ENCODE measurements around the gene ADAMTS2.

ADAMTS2 gene

DNA sequence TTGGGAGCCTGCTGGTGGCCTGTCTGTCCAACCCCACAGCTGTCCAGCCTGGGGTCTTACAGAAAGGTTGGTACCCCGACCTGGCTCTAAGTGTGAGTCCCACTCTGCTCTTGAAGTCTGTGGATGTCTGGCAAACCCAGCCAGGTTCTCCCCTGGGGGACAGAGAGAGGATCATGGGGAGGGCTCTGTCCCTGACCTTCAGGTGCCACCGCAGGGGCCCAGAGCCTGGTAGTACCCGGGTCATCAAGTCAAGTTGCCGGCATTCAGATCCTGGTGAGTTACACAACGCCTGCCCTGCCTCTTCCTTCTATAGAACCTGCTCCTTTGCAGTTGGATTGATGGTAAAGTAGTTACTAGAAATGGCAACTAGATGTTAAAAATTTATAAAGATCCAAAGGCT, 66.7 kb downstream of the ADAMTS2 start:
- no peaks in the 10 kb centered on the region for H3K9me2 ChIP-seq (replicated peaks; ENCODE audit: insufficient read depth, low read length)
- H3K27ac ChIP-seq (ENCODE audit: low read depth, low read length), result no peak overlapping the region
- H3F3A ChIP-seq (ENCODE audit: insufficient read depth), result no peaks in the 10 kb centered on the region
- H3K4me2 ChIP-seq (ENCODE audit: low read depth, low read length, poor library complexity, severe bottlenecking), result no peak overlapping the region
- TF ChIP-seq, protein P1, sequence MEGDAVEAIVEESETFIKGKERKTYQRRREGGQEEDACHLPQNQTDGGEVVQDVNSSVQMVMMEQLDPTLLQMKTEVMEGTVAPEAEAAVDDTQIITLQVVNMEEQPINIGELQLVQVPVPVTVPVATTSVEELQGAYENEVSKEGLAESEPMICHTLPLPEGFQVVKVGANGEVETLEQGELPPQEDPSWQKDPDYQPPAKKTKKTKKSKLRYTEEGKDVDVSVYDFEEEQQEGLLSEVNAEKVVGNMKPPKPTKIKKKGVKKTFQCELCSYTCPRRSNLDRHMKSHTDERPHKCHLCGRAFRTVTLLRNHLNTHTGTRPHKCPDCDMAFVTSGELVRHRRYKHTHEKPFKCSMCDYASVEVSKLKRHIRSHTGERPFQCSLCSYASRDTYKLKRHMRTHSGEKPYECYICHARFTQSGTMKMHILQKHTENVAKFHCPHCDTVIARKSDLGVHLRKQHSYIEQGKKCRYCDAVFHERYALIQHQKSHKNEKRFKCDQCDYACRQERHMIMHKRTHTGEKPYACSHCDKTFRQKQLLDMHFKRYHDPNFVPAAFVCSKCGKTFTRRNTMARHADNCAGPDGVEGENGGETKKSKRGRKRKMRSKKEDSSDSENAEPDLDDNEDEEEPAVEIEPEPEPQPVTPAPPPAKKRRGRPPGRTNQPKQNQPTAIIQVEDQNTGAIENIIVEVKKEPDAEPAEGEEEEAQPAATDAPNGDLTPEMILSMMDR (IDR thresholded peaks at IDR 0.05; ENCODE audit: insufficient read depth, low read length, poor library complexity, severe bottlenecking), result no peak
- no peak for TF ChIP-seq EZH2phosphoT487 (conservative IDR thresholded peaks at IDR 0.05; ENCODE audit: low read length)
- H4K20me1 ChIP-seq (ENCODE audit: low read depth, low read length), result no peaks in the 10 kb centered on the region
- no peaks in the 10 kb centered on the region for H3K9me3 ChIP-seq (ENCODE audit: insufficient read depth, low read length)
- no peak overlapping the region for H2AFZ ChIP-seq (ENCODE audit: low read depth, low read length, severe bottlenecking)
- H3K27me3 ChIP-seq (ENCODE audit: low read length), result no peaks in the 10 kb centered on the region
- H3K9ac ChIP-seq (ENCODE audit: low read length), result no peak overlapping the region
- H3K36me3 ChIP-seq (ENCODE audit: low read length), result no peaks in the 10 kb centered on the region
- H3K79me2 ChIP-seq (ENCODE audit: insufficient read depth, low read length), result no peaks in the 10 kb centered on the region
- no peak overlapping the region for H3K4me3 ChIP-seq (ENCODE audit: insufficient read depth, low read length, poor library complexity, severe bottlenecking)

DNA sequence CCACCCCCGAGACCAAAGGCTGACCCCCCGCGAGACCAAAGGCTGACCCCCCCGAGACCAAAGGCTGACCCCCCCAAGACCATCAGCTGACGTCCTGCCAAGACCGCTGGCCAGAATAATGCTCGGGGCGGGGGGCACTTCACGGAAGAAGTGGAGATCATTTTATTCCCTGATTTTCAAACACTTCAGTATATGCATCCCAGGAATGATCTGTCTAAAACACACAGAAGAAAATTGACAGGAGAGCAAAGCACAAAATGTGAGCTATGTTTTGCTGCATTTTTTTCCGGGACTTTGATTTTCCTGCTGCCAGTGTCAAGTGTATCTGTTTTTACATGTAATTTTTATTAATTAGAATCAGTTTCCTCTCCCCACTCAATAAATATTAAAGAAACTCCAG, 67.1 kb downstream of the ADAMTS2 start:
- no peaks in the 10 kb centered on the region for H3K9me3 ChIP-seq (ENCODE audit: insufficient read depth, low read length)
- no peak for TF ChIP-seq EZH2phosphoT487 (conservative IDR thresholded peaks at IDR 0.05; ENCODE audit: low read length)
- TF ChIP-seq, protein P1 (IDR thresholded peaks at IDR 0.05; ENCODE audit: insufficient read depth, low read length, poor library complexity, severe bottlenecking), result no peak
- H3K27ac ChIP-seq (ENCODE audit: low read depth, low read length), result no peak overlapping the region
- H3K27me3 ChIP-seq (ENCODE audit: low read length), result no peaks in the 10 kb centered on the region
- no peaks in the 10 kb centered on the region for H4K20me1 ChIP-seq (ENCODE audit: low read depth, low read length)
- H3K79me2 ChIP-seq (ENCODE audit: insufficient read depth, low read length), result no peaks in the 10 kb centered on the region
- H3K4me3 ChIP-seq (ENCODE audit: insufficient read depth, low read length, poor library complexity, severe bottlenecking), result no peak overlapping the region
- no peak overlapping the region for H2AFZ ChIP-seq (ENCODE audit: low read depth, low read length, severe bottlenecking)
- H3K9me2 ChIP-seq (replicated peaks; ENCODE audit: insufficient read depth, low read length), result no peaks in the 10 kb centered on the region
- no peaks in the 10 kb centered on the region for H3K36me3 ChIP-seq (ENCODE audit: low read length)
- H3F3A ChIP-seq (ENCODE audit: insufficient read depth), result no peaks in the 10 kb centered on the region
- no peak overlapping the region for H3K9ac ChIP-seq (ENCODE audit: low read length)
- H3K4me2 ChIP-seq (ENCODE audit: low read depth, low read length, poor library complexity, severe bottlenecking), result no peak overlapping the region

DNA sequence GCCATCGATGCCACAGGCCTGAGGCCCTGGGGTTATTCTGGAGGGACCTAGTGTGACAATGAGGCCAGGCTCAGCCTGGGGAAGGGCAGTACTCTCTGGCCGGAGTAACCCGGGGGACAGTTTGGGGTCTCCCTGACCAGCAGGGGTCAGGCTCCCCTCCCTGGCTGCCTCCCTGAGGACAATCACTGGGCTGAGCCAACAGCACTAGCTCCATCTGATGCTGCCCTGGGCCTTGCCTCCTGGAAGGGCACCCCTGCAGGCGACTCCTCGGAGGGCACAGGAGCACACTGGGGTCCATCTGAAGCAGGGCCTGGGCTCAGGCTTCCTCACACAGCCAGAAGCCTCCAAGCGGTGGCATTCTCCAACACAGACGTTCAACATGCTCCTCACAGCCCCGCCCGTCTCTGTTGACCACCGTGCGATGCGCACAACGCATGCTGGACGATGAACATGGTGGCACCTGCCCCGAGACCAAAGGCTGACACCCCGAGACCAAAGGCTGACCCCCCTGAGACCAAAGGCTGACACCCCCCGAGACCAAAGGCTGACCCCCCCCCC, 68.3 kb downstream of the ADAMTS2 start:
- H3K79me2 ChIP-seq (ENCODE audit: insufficient read depth, low read length), result no peaks in the 10 kb centered on the region
- no peak overlapping the region for H2AFZ ChIP-seq (ENCODE audit: low read depth, low read length, severe bottlenecking)
- no peak overlapping the region for H3K9ac ChIP-seq (ENCODE audit: low read length)
- no peak overlapping the region for H3K27ac ChIP-seq (ENCODE audit: low read depth, low read length)
- no peaks in the 10 kb centered on the region for H3F3A ChIP-seq (ENCODE audit: insufficient read depth)
- no peak for TF ChIP-seq EZH2phosphoT487 (conservative IDR thresholded peaks at IDR 0.05; ENCODE audit: low read length)
- TF ChIP-seq, protein P1 (IDR thresholded peaks at IDR 0.05; ENCODE audit: insufficient read depth, low read length, poor library complexity, severe bottlenecking), result no peak
- H3K9me3 ChIP-seq (ENCODE audit: insufficient read depth, low read length), result no peaks in the 10 kb centered on the region
- no peaks in the 10 kb centered on the region for H3K9me2 ChIP-seq (replicated peaks; ENCODE audit: insufficient read depth, low read length)
- H3K36me3 ChIP-seq (ENCODE audit: low read length), result no peaks in the 10 kb centered on the region
- no peaks in the 10 kb centered on the region for H4K20me1 ChIP-seq (ENCODE audit: low read depth, low read length)
- H3K4me2 ChIP-seq (ENCODE audit: low read depth, low read length, poor library complexity, severe bottlenecking), result no peak overlapping the region
- no peak overlapping the region for H3K4me3 ChIP-seq (ENCODE audit: insufficient read depth, low read length, poor library complexity, severe bottlenecking)
- no peaks in the 10 kb centered on the region for H3K27me3 ChIP-seq (ENCODE audit: low read length)
